SK-N-MC (cell line): ENCODE measurements around the gene CAMKK2.

Source experiments
- DNase-seq: peaks from one replicate; pipeline ENCODE4 v3.0.0-alpha.2; 2011; ENCODE audit warnings: low read depth, low spot score
- H3K27ac ChIP-seq: fragments of 200-600 bp; sonication (generic); 2 replicates; pipeline ENCODE4 v1.5.1; 2016; ENCODE audit warnings: mixed run types
- H3K36me3 ChIP-seq: fragments of 200-600 bp; sonication (generic); 2 replicates; pipeline ENCODE4 v1.6.1; 2017; ENCODE audit warnings: antibody characterized with exemption, low read length, mixed read lengths; ENCODE audit not compliant: insufficient read depth
- H3K4me3 ChIP-seq: fragments of 200-600 bp; sonication (generic); 2 replicates; pipeline ENCODE4 v1.5.1; 2016
- H3K9ac ChIP-seq: fragments of 200-600 bp; sonication (generic); 2 replicates; pipeline ENCODE4 v1.8.0; 2017; ENCODE audit warnings: mixed run types, mixed read lengths; ENCODE audit not compliant: insufficient read length
- H3K9me3 ChIP-seq: fragments of 200-600 bp; sonication (generic); 2 replicates; pipeline ENCODE4 v1.6.1; 2017; ENCODE audit warnings: low read depth, mild to moderate bottlenecking, antibody characterized with exemption, low read length, moderate library complexity, mixed read lengths
- EZH2 ChIP-seq: fragments of 200-600 bp; sonication (generic); IDR thresholded peaks from one replicate; pipeline ENCODE4 v1.6.1; 2017; ENCODE audit warnings: antibody characterized with exemption
- FOXP2 ChIP-seq: optimal IDR thresholded peaks from 2 replicates; pipeline ENCODE3; 2011; ENCODE audit warnings: mild to moderate bottlenecking, moderate library complexity; ENCODE audit not compliant: insufficient read depth; ENCODE audit errors: extremely low read length, control extremely low read depth
- POLR2AphosphoS5 ChIP-seq: IDR thresholded peaks from 2 replicates; pipeline ENCODE4 v1.6.1; 2012; ENCODE audit warnings: mild to moderate bottlenecking, low read depth, low read length, borderline replicate concordance

Gene CAMKK2

DNA sequence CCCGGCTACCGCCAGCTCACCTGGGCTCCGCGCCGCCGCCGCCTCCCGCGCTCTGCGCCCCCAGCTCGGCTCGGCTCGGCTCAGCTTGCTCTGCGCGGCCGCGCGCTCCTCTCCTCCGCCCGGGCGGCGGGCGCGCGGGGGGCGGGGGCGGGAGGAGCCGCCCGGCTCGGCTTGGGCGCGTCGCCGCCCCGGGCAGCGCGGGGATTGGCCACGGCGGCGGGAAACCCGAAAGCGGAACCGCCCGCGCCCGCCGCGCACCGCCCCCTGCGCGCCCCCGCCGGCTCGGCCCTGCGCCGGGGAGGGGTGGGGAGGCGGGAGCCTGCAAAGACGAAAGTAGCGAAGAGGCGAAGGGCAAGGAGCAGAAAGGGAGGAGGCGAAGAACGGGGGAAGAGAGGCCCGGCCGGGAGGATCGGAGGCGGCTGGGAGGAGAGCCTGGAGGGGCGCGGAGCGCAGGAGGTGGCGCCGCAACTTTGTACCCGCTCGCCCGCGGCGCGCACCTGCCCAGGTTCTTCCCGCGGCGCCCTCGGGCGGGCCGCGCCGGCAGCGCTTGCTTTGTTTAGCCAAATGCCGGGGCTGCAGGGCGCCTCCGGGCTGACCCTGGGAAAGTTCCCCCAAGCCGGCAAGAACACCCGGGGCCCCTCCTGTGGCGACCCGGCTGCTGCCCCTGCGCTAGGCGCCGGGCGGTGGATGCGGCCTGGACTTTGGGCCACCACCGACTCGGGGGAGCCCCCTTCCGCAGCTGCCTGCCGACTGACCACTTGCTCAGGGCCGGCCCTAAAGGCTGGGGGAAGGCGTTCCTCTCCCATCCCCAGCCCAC is at the start of gene CAMKK2:
Gene CAMKK2 (minus strand): TSS at position 92 of the 817 bp plus-strand sequence. CDS start 22,183 bp downstream, outside the sequence.
- H3K4me3 ChIP-seq = peak within 1 kb of the TSS; percentile 86
- no peak for DNase-seq
- TF ChIP-seq POLR2AphosphoS5 (peak; percentile 75; the same call in 1 of the 2 replicates), EZH2 (no peak)
- H3K9me3 ChIP-seq = no peaks in the 10 kb centered on the region
- no peak within 1 kb of the TSS for H3K27ac ChIP-seq
- H3K9ac ChIP-seq = peak within 1 kb of the TSS; percentile 93
- peaks cover 5% of the 10 kb centered on the region; the same call in 1 of the 2 replicates for H3K36me3 ChIP-seq

- TF ChIP-seq EZH2 (no peak), POLR2AphosphoS5 (no peak), FOXP2 (no peak)
- H3K27ac ChIP-seq = no peak overlapping the region
- H3K4me3 ChIP-seq = no peak overlapping the region
- peaks cover 69% of the 10 kb centered on the region for H3K36me3 ChIP-seq
- H3K9ac ChIP-seq = no peak overlapping the region
- no peak for DNase-seq
- H3K9me3 ChIP-seq = no peaks in the 10 kb centered on the region
Observed at GRCh38 chr12:121345151-121345815, 48.8 kb upstream of the CAMKK2 start.

DNA sequence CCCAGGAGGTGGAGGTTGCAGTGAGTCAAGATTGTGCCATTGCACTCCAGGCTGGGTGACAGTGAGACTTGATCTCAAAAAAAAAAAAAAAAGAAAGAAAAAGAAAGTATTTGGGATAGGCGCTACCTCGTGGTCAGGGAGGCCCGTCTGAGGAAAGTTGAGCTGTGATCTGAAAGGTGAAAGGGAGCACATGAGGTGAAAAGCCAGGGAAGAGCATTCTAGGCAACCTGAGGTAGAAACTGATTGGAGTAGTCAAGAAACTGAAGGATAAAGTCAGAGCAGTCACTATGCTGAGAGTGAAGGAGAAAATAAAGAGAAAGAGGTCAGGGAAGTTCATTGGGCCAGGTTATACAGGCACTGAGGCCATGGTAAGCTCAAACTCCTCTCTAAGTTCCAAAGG is 48.0 kb upstream of the CAMKK2 start:
- no peak overlapping the region for H3K4me3 ChIP-seq
- H3K9me3 ChIP-seq = no peaks in the 10 kb centered on the region
- TF ChIP-seq POLR2AphosphoS5 (no peak), FOXP2 (no peak), EZH2 (no peak)
- DNase-seq = no peak
- H3K9ac ChIP-seq = no peak overlapping the region
- H3K36me3 ChIP-seq = peaks cover 77% of the 10 kb centered on the region
- no peak overlapping the region for H3K27ac ChIP-seq

DNA sequence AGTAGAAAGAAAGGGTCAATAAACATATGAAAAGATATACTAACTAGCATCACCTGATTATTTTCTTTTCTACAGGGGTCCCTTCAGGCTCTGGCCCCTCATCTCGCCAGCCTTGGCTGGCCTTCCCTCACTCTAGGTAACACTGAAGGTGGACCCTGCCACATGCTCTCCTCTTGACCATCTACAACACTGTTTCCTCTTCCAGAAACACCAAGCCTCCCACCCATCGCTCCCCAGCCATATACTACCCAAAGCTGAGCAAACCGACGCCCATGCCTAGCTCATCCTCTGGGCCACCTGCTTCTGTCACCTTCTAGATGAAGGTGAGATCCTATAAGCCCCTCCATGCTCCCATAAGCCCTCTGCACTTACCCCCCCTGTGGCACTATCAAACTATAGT is 40.9 kb upstream of the CAMKK2 start:
- Histone ChIP-seq H3K9me3 (no peaks in the 10 kb centered on the region), H3K4me3 (no peak overlapping the region), H3K36me3 (peaks cover 68% of the 10 kb centered on the region), H3K27ac (no peak overlapping the region), H3K9ac (no peak overlapping the region)
- no peak for DNase-seq
- TF ChIP-seq FOXP2 = no peak
- no peak for TF ChIP-seq EZH2
- no peak for TF ChIP-seq POLR2AphosphoS5

DNA sequence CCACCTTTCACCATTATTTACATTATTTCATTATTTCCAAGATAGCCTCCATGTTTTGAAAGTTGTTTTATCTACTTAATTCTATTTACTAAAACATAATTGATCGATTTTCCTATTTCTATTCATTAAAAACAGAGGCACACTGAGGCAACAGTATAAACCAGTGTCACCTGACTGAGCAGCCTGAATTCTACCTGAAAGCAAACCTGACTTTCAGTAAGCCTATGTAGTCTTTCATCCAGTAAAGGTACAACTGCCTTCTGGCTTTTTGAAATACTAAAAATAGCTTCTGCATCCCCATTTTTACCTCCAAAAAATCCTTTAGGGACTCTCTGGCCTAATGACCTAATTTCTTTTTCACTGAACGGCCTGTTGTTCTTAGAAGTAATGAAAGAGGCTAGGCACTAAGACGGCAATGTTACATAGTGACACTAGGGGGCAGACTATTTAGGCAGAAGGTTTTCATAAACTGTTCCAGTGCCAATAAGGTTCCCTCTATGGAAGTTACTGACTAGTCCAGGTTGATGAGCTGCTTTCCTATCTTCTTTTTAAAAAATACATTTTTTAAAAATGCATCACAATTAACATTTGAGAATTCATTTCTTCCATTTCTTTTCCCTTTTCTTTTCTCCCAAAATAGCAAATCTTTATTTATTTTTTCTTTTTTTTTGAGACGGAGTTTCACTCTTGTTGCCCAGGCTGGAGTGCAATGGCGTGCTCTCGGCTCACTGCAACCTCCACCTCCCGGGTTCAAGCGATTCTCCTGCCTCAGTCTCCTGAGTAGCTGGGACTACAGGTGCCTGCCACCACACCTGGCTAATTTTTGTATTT is 38.2 kb upstream of the CAMKK2 start:
- H3K36me3 ChIP-seq = peaks cover 70% of the 10 kb centered on the region
- no peak overlapping the region for H3K27ac ChIP-seq
- TF ChIP-seq POLR2AphosphoS5 (no peak), EZH2 (no peak)
- DNase-seq = peak; percentile 40
- H3K9ac ChIP-seq = no peak overlapping the region
- H3K4me3 ChIP-seq = no peak overlapping the region
- H3K9me3 ChIP-seq = no peaks in the 10 kb centered on the region

DNA sequence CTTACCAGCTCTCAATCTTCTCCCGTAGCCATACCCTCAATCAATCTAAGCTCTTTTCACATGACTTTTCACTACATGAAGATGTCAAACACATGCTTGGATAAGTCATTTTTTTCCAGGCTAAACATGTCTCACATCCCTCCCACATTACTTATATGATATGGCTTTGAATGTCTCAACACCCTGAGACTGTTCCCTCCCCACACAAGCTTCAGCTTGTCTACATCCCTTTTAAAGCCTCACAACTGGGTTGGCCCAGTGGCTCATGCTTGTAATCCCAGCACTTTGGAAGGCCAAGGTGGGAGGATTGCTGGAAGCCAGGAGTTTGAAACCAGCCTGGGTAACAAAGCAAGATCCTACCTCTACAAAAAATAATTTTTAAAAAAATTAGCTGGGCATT is 37.2 kb upstream of the CAMKK2 start:
- Histone ChIP-seq H3K4me3 (no peak overlapping the region), H3K36me3 (peaks cover 71% of the 10 kb centered on the region), H3K9me3 (no peaks in the 10 kb centered on the region), H3K27ac (no peak overlapping the region), H3K9ac (no peak overlapping the region)
- no peak for DNase-seq
- no peak for TF ChIP-seq FOXP2
- TF ChIP-seq EZH2 = no peak
- TF ChIP-seq POLR2AphosphoS5 = no peak

GRCh38 chr12:121331248-121331647 is 34.7 kb upstream of the CAMKK2 start:
- Histone ChIP-seq H3K4me3 (no peak overlapping the region), H3K27ac (0 out of 2 replicates have a peak overlapping the region, but pooled peaks have one; percentile 26), H3K9ac (no peak overlapping the region), H3K36me3 (peaks cover 90% of the 10 kb centered on the region), H3K9me3 (no peaks in the 10 kb centered on the region)
- TF ChIP-seq POLR2AphosphoS5 = no peak
- no peak for TF ChIP-seq FOXP2
- no peak for TF ChIP-seq EZH2
- no peak for DNase-seq

DNA sequence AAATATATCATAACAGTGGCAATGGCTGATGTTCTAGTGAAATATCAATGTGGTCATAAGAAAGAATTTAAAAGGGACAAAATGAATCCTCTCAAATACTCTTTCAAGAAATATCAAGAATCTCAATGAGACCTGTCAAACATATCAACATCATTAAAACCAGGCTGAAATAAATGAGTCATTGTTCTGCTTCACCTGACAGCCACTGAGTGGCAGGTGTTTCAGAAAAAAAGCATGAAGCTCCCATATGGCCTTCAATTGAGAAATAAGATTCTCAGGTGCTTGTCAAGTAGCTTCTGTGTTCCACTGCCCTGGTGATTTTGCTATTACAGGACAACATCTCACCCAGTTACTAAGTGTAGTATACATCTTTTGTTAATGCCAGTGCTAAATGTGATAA is 34.2 kb upstream of the CAMKK2 start:
- DNase-seq = no peak
- TF ChIP-seq POLR2AphosphoS5 (no peak), FOXP2 (no peak), EZH2 (no peak)
- peaks cover 90% of the 10 kb centered on the region for H3K36me3 ChIP-seq

More for the DNA sequence above, 34.2 kb upstream of the CAMKK2 start:
- Histone ChIP-seq H3K4me3 (no peak overlapping the region), H3K9ac (no peak overlapping the region), H3K9me3 (no peaks in the 10 kb centered on the region), H3K27ac (no peak overlapping the region)
